A673 (cell line): Measurements from ENCODE around the gene ALOXE3. TPM values are rescaled to one million over a fixed set of nuclear protein-coding genes. Genes with fewer than 3 reads are reported as not detected.

Experiments used
- BruUV-seq: library from RNA; stranded (reverse); fragments of 400-500 nt; replicated peaks from 2 replicates; lab custom pipeline; 2021; lab: Mats Ljungman, UMichigan
- CTCF ChIA-PET: fragments of 300-600 bp; sonication (Branson Sonifier 250); formaldehyde crosslinking; loops from one replicate; lab custom pipeline; 2022; ENCODE audit warnings: antibody characterized with exemption; lab: Charles Lee
- POLR2A ChIA-PET: fragments of 300-600 bp; sonication (Branson Sonifier 250); formaldehyde crosslinking; loops from one replicate; lab custom pipeline; 2022; ENCODE audit warnings: antibody characterized with exemption; ENCODE audit not compliant: low non-redundant PET; lab: Charles Lee
- DNase-seq: peaks from one replicate; pipeline ENCODE4 v3.0.0-alpha.2; 2015; ENCODE audit warnings: low spot score
- H3K27ac ChIP-seq: fragments of 200-600 bp; sonication (generic); 2 replicates; pipeline ENCODE4 v1.5.1; 2016; ENCODE audit warnings: mixed run types, low read depth, mild to moderate bottlenecking, mixed read lengths, antibody characterized with exemption, low read length; ENCODE audit not compliant: poor library complexity, severe bottlenecking
- H3K27me3 ChIP-seq: fragments of 200-600 bp; sonication (generic); replicated peaks from 2 replicates; pipeline ENCODE4 v1.6.1; 2017; ENCODE audit warnings: mixed run types, low read depth, mild to moderate bottlenecking, mixed read lengths, antibody characterized with exemption, low read length; ENCODE audit not compliant: insufficient read depth, poor library complexity
- H3K36me3 ChIP-seq: fragments of 200-600 bp; sonication (generic); 2 replicates; pipeline ENCODE4 v1.6.1; 2016; ENCODE audit warnings: mixed run types, mild to moderate bottlenecking, mixed read lengths, antibody characterized with exemption, low read length; ENCODE audit not compliant: insufficient read depth, poor library complexity, severe bottlenecking
- H3K4me1 ChIP-seq: fragments of 200-600 bp; sonication (generic); 2 replicates; pipeline ENCODE4 v1.6.1; 2017; ENCODE audit warnings: mixed run types, mild to moderate bottlenecking, mixed read lengths, antibody characterized with exemption, low read length; ENCODE audit not compliant: insufficient read depth, poor library complexity, severe bottlenecking
- H3K4me3 ChIP-seq: fragments of 200-600 bp; sonication (generic); 2 replicates; pipeline ENCODE4 v1.5.1; 2016; ENCODE audit warnings: low read depth, mixed run types, mild to moderate bottlenecking, mixed read lengths, low read length; ENCODE audit not compliant: poor library complexity, severe bottlenecking
- H3K9me3 ChIP-seq: fragments of 200-600 bp; sonication (generic); 2 replicates; pipeline ENCODE4 v1.6.1; 2016; ENCODE audit warnings: mixed run types, low read depth, mild to moderate bottlenecking, mixed read lengths, antibody characterized with exemption, low read length; ENCODE audit not compliant: poor library complexity, severe bottlenecking
- CTCF ChIP-seq: fragments of 300-800, 200-600 bp; sonication (generic); conservative IDR thresholded peaks from 2 replicates; pipeline ENCODE4 v1.5.1; 2017; ENCODE audit warnings: low read depth, mild to moderate bottlenecking, antibody characterized with exemption, low read length, moderate library complexity, mixed read lengths
- EZH2 ChIP-seq: fragments of 200-600 bp; sonication (generic); IDR thresholded peaks from 2 replicates; pipeline ENCODE4 v1.6.1; 2017; ENCODE audit warnings: borderline replicate concordance, low read depth, mild to moderate bottlenecking, mixed read lengths, antibody characterized with exemption, low read length; ENCODE audit not compliant: poor library complexity, severe bottlenecking
- intact Hi-C: fragments of 100-400 bp; cut with micrococcal nuclease; formaldehyde crosslinking; loops from one replicate; pipeline ENCODE4 v1.10.0; 2022; ENCODE audit not compliant: unreplicated experiment
- total RNA-seq: library from RNA; stranded (reverse); gene quantifications from 2 replicates; pipeline ENCODE4 v1.2.3, GENCODE V29; 2021

Gene ALOXE3
- total RNA-seq, 1 experiment from 2014 or later: not detected

GRCh38 chr17:8084250-8084649, 34.1 kb downstream of the ALOXE3 start:
- no peak for TF ChIP-seq CTCF
- TF ChIP-seq EZH2: no peak
- H3K4me1 ChIP-seq: no peaks in the 10 kb centered on the region
- intact Hi-C loops: loop anchor here (5.0 kb wide), 2 partner anchors 33 to 218 kb away; partner anchors contain the start of gene ALOXE3

GRCh38 chr17:8082292-8082691, 36.0 kb downstream of the ALOXE3 start:
- intact Hi-C loops: loop anchor here (5.0 kb wide), 2 partner anchors 35 to 220 kb away; partner anchors contain the start of gene ALOXE3
- Histone ChIP-seq H3K36me3 (no peaks in the 10 kb centered on the region), H3K27ac (no peak overlapping the region), H3K9me3 (no peaks in the 10 kb centered on the region), H3K4me1 (no peaks in the 10 kb centered on the region), H3K27me3 (peaks cover 6% of the 10 kb centered on the region), H3K4me3 (no peak overlapping the region)
- POLR2A ChIA-PET: no interaction called here
- no TSS peak for BruUV-seq
- CTCF ChIA-PET: no interaction called here
- no peak for DNase-seq
- TF ChIP-seq CTCF: no peak
- TF ChIP-seq EZH2: no peak

More at GRCh38 chr17:8084250-8084649, 34.1 kb downstream of the ALOXE3 start:
- BruUV-seq: no TSS peak
- H3K27me3 ChIP-seq: peaks cover 13% of the 10 kb centered on the region
- CTCF ChIA-PET: interaction anchor here (1.0 kb wide), 1 partner anchor 10 kb away, joined by 3 read pairs; no protein-coding TSS in a partner anchor
- POLR2A ChIA-PET: no interaction called here
- no peak overlapping the region for H3K4me3 ChIP-seq
- H3K36me3 ChIP-seq: no peaks in the 10 kb centered on the region
- no peaks in the 10 kb centered on the region for H3K9me3 ChIP-seq
- no peak for DNase-seq
- H3K27ac ChIP-seq: no peak overlapping the region

- intact Hi-C loops: loop anchor here (5.0 kb wide), 2 partner anchors 35 to 220 kb away; partner anchors contain the start of gene ALOXE3
- Histone ChIP-seq H3K36me3 (no peaks in the 10 kb centered on the region), H3K27ac (no peak overlapping the region), H3K4me1 (no peaks in the 10 kb centered on the region), H3K27me3 (peaks cover 6% of the 10 kb centered on the region), H3K4me3 (no peak overlapping the region), H3K9me3 (no peaks in the 10 kb centered on the region)
- POLR2A ChIA-PET: no interaction called here
- TF ChIP-seq EZH2 (no peak), CTCF (no peak)
- DNase-seq: no peak
- CTCF ChIA-PET: no interaction called here
- no TSS peak for BruUV-seq
Observed at GRCh38 chr17:8081876-8082275, 36.4 kb downstream of the ALOXE3 start.
